ENCODE measurements around the gene DCDC1.

The DCDC1 gene

DNA sequence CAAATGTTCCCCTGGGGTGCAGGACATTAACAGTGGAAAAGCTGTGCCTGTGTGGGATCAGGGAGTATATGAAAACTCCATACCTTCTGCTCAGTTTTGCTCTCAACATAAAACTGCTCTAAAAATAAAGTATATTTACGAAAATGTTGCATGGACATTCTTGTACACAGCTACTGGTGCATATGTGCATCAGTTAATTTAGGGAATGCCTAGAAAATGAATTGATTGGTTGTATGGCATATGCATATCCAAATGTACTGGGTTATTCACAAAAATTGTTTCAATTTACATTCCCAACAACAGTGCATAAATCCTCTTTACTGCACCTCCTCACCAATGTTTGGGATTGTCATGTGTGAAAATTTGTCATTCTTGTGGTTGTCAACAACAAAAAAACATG, 532.3 kb downstream of the DCDC1 start:
- DNase-seq (ENCODE audit: low read depth), result no peak

DNA sequence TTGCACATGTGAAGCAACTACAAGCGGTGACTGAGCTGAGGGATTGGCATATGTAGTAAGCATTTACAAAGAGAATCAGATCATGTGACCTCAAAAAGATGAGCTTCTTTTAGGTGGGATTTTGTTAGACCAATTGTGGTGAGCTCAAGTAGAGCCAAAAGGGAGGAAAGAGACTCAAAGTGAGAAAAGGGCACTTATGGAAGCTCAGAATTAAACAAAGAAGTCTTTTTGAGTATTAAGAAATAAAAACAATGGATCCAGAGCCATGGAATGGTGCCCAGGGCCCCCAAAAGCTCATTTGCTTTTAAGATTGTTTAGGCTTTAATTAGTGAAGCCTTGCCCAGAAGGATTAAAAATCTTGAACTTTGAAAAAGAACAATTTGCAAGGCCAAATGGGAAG, 536.7 kb downstream of the DCDC1 start:
- no peak for DNase-seq (ENCODE audit: low read depth)

DNA sequence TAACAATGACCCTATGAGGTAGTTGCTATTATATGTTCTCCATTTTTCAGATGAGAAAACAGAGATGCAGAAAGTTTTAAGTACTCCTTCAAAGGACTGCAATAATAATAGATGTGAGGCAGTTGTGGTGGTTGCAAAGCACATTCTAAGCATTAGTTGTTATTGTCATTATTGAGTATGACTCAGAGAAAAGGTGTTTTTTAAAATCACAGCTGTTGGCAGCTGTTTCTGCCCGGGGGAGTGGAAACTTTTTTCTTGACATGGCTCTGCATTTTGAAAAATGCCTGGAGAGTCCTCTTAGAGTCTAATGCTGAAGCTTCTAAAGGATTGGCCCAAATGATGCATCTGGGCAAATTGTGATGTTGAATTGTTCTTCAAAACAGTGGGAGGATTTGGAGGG, 538.9 kb downstream of the DCDC1 start:
- no peak for DNase-seq (ENCODE audit: low read depth)

DNA sequence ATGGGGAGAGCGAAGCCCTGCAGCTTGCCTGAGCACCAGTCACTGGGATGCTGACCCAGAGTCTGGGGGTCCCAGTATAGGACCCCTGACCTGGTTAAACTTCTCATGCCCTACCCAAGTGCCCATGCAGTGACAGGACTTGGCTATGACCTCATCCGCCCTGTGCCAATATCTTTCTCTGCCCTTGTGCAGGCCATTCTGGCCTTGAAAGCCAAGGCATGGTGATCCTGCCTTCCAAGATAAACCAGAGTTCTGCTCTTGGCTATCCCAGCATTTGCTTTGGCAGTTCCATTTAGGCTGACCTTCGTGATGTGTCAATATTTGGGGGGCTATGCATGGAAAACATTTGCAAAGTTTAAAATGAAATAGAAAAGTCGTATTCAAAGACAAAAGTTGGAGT, 542.6 kb downstream of the DCDC1 start:
- DNase-seq (ENCODE audit: low read depth), result no peak

GRCh38 chr11:30825723-30826122, 543.8 kb downstream of the DCDC1 start:
- no peak for DNase-seq (ENCODE audit: low read depth)

DNA sequence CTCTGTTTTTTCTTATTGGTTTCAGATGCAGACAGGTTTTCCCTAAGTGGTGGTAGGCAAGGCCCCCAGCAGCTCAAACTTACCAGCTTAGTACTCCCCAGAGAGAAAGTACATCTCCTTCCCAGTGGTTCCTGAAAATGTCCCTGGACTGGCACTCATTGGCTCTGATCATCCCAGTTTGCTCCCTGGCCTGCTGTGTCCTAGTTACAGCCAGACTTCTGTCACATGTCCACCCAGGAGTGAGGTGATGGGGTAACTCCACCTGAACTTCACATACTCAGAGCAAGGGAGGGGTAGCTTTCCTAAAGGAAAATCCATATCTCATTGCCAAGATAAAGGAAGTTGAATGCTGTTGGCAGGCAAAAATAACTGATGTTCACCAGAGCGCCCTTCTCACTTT, 546.4 kb downstream of the DCDC1 start:
- no peak for DNase-seq (ENCODE audit: low read depth)

GRCh38 chr11:30821438-30821965, 548.0 kb downstream of the DCDC1 start:
- DNase-seq (ENCODE audit: low read depth), result no peak

DNA sequence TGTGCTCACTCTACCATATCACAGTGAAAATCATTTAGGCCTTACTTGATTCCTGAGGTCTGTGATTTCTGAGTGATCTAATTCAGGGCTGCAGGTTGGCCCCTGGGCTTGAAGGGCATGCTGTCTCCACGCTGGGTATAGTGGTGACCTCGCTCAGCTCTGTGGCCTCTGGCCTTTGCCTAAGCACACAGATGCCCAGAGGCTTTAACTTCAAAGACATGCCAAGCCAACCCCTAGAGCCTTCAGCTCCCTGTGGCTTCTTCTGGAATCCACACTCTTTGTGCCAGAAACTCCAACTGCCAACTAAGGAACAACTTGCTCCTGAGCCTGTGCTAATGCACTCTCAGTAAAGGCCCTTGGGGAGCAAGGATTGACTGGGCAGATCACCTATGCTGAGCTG, 550.8 kb downstream of the DCDC1 start:
- no peak for DNase-seq (ENCODE audit: low read depth)

- DNase-seq (ENCODE audit: low read depth), result no peak
Observed at GRCh38 chr11:30816959-30817880, 552.3 kb downstream of the DCDC1 start.

- no peak for DNase-seq (ENCODE audit: low read depth)
Observed at GRCh38 chr11:30815619-30816018, 553.9 kb downstream of the DCDC1 start.

- no peak for DNase-seq (ENCODE audit: low read depth)
Observed at GRCh38 chr11:30814737-30815136, 554.8 kb downstream of the DCDC1 start.

Data from stimulated activated CD8-positive, alpha-beta memory T cell treated with anti-CD3 and anti-CD28 coated beads, Interleukin-15, amount 100 ng/mL, for 24 hours (primary cell).